PC-3 (cell line): Measurements from ENCODE around the gene GABRG3. TPM values are rescaled to one million over a fixed set of nuclear protein-coding genes. Genes with fewer than 3 reads are reported as not detected.

Source experiments
- ATAC-seq: fragments of 200-7000 bp; cut with Tn5 transposase; 2 replicates; pipeline ENCODE4 v1.9.1; 2020; ENCODE audit warnings: mild to moderate bottlenecking, moderate library complexity
- BruUV-seq: library from RNA; stranded (reverse); fragments of 400-500 nt; replicated peaks from 2 replicates; lab custom pipeline; 2021; lab: Mats Ljungman, UMichigan
- CTCF ChIA-PET: fragments of 300-600 bp; sonication (Branson Sonifier 250); formaldehyde crosslinking; loops from one replicate; lab custom pipeline; 2022; ENCODE audit warnings: antibody characterized with exemption; lab: Charles Lee
- POLR2A ChIA-PET: fragments of 300-600 bp; sonication (Branson Sonifier 250); formaldehyde crosslinking; loops from one replicate; lab custom pipeline; 2022; ENCODE audit warnings: antibody characterized with exemption; ENCODE audit not compliant: unreplicated experiment; lab: Charles Lee
- DNase-seq: peaks from one replicate; pipeline ENCODE4 v3.0.0-alpha.2; 2015
- H2AFZ ChIP-seq: fragments of 300-600 bp; sonication (generic); 2 replicates; pipeline ENCODE4 v1.6.0; 2016; ENCODE audit warnings: antibody characterized with exemption, low read length
- H3F3A ChIP-seq: fragments of 300-600 bp; sonication (generic); one replicate; pipeline ENCODE4 v1.6.0; 2017; ENCODE audit warnings: antibody characterized with exemption, low read length, control low read depth, mild to moderate bottlenecking; ENCODE audit not compliant: unreplicated experiment
- H3K27ac ChIP-seq: fragments of 300-600 bp; sonication (generic); 2 replicates; pipeline ENCODE4 v1.5.1; 2016; ENCODE audit warnings: mild to moderate bottlenecking, low read length
- H3K27me3 ChIP-seq: fragments of 300-600 bp; sonication (generic); 2 replicates; pipeline ENCODE4 v1.6.1; 2016; ENCODE audit warnings: low read length, mixed read lengths
- H3K36me3 ChIP-seq: fragments of 300-600 bp; sonication (generic); 2 replicates; pipeline ENCODE4 v1.6.1; 2016; ENCODE audit warnings: low read depth, mixed run types, low read length, mixed read lengths
- H3K4me1 ChIP-seq: fragments of 300-600 bp; sonication (generic); 2 replicates; pipeline ENCODE4 v1.5.1; 2016; ENCODE audit warnings: low read length; ENCODE audit not compliant: insufficient read depth
- H3K4me2 ChIP-seq: fragments of 300-600 bp; sonication (generic); 2 replicates; pipeline ENCODE4 v1.6.0; 2016; ENCODE audit warnings: low read length
- H3K4me3 ChIP-seq: fragments of 300-600 bp; sonication (generic); 2 replicates; pipeline ENCODE4 v1.5.1; 2016; ENCODE audit warnings: mild to moderate bottlenecking, low read length, mixed read lengths
- H3K79me2 ChIP-seq: fragments of 300-600 bp; sonication (generic); 2 replicates; pipeline ENCODE4 v1.6.1; 2017; ENCODE audit warnings: low read length, mixed read lengths
- H3K9ac ChIP-seq: fragments of 300-600 bp; sonication (generic); 2 replicates; pipeline ENCODE4 v1.6.0; 2016; ENCODE audit warnings: mild to moderate bottlenecking, low read length
- H3K9me2 ChIP-seq: fragments of 300-600 bp; sonication (generic); replicated peaks from 2 replicates; pipeline ENCODE4 v1.6.1; 2016; ENCODE audit warnings: mixed run types, low read length, mixed read lengths
- H3K9me3 ChIP-seq: fragments of 300-600 bp; sonication (generic); 2 replicates; pipeline ENCODE4 v1.6.1; 2016; ENCODE audit warnings: low read length, mixed read lengths
- H4K20me1 ChIP-seq: fragments of 300-600 bp; sonication (generic); 2 replicates; pipeline ENCODE4 v1.6.1; 2016; ENCODE audit warnings: low read length, mixed read lengths
- EZH2 ChIP-seq: fragments of 300-600 bp; sonication (generic); IDR thresholded peaks from one replicate; pipeline ENCODE4 v1.6.1; 2017; ENCODE audit warnings: antibody characterized with exemption, mild to moderate bottlenecking, low read length; ENCODE audit not compliant: unreplicated experiment
- EZH2phosphoT487 ChIP-seq: fragments of 300-600 bp; sonication (generic); IDR thresholded peaks from 2 replicates; pipeline ENCODE4 v1.6.1; 2018; ENCODE audit warnings: mild to moderate bottlenecking, antibody characterized with exemption, low read length, borderline replicate concordance
- intact Hi-C: fragments of 100-400 bp; cut with micrococcal nuclease; formaldehyde crosslinking; loops from 2 replicates; pipeline ENCODE4 v1.9.0; 2023
- total RNA-seq: library from RNA; depleted of rRNA; stranded (reverse); fragments of >200 nt; gene quantifications from 2 replicates; pipeline ENCODE4 v1.2.3, GENCODE V29; 2014
- TF ChIP-seq, protein P1 (sequence below): fragments of 300-600 bp; sonication (generic); conservative IDR thresholded peaks from 2 replicates; pipeline ENCODE4 v1.5.1; 2017; ENCODE audit warnings: antibody characterized with exemption, low read depth, mild to moderate bottlenecking, low read length

The GABRG3 gene
- total RNA-seq, 1 experiment from 2014 or later = 0.11 TPM

DNA sequence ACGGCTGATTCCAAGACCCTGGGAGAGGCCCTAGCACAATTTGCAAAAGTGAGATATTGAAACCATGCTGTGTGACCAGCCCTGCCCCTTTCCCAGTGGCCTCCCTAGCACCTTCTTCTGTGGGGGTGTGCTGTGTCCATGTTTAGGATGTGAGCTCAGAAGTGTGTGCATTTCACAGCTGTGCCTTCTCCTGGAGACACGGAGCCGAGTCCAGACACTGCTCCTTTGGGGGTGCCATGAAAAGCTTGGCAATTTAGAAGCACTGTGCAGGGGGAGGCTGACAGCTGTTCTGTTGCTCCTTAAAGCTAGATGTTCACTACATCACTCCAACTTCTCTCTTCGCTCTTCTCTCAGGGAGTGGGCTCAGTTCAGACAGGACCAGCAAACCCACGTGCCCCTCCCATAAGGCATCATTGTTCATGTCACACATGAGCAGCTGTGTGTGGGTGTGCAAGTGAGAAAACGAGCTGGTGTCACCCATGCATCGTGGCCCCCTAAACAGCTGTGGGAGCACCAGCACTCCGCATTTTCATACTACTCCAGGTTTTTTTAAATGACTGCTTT is 492.6 kb downstream of the GABRG3 start:
- no peak overlapping the region for H2AFZ ChIP-seq
- no peaks in the 10 kb centered on the region for H3K4me1 ChIP-seq
- no peak overlapping the region for H3K27ac ChIP-seq
- no peak overlapping the region for H3K9ac ChIP-seq
- H3K36me3 ChIP-seq = no peaks in the 10 kb centered on the region
- H3K9me3 ChIP-seq = peaks cover 14% of the 10 kb centered on the region
- intact Hi-C loops = no loop called here
- POLR2A ChIA-PET = no interaction called here
- BruUV-seq = no TSS peak
- TF ChIP-seq, protein P1, sequence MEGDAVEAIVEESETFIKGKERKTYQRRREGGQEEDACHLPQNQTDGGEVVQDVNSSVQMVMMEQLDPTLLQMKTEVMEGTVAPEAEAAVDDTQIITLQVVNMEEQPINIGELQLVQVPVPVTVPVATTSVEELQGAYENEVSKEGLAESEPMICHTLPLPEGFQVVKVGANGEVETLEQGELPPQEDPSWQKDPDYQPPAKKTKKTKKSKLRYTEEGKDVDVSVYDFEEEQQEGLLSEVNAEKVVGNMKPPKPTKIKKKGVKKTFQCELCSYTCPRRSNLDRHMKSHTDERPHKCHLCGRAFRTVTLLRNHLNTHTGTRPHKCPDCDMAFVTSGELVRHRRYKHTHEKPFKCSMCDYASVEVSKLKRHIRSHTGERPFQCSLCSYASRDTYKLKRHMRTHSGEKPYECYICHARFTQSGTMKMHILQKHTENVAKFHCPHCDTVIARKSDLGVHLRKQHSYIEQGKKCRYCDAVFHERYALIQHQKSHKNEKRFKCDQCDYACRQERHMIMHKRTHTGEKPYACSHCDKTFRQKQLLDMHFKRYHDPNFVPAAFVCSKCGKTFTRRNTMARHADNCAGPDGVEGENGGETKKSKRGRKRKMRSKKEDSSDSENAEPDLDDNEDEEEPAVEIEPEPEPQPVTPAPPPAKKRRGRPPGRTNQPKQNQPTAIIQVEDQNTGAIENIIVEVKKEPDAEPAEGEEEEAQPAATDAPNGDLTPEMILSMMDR = no peak
- TF ChIP-seq EZH2phosphoT487 (no peak), EZH2 (no peak)
- ATAC-seq (no peak), DNase-seq (no peak)
- CTCF ChIA-PET = no interaction called here
- no peaks in the 10 kb centered on the region for H3F3A ChIP-seq
- H4K20me1 ChIP-seq = no peaks in the 10 kb centered on the region
- no peak overlapping the region for H3K4me3 ChIP-seq
- no peaks in the 10 kb centered on the region for H3K79me2 ChIP-seq
- H3K27me3 ChIP-seq = no peaks in the 10 kb centered on the region
- H3K4me2 ChIP-seq = no peak overlapping the region
- H3K9me2 ChIP-seq = no peaks in the 10 kb centered on the region

DNA sequence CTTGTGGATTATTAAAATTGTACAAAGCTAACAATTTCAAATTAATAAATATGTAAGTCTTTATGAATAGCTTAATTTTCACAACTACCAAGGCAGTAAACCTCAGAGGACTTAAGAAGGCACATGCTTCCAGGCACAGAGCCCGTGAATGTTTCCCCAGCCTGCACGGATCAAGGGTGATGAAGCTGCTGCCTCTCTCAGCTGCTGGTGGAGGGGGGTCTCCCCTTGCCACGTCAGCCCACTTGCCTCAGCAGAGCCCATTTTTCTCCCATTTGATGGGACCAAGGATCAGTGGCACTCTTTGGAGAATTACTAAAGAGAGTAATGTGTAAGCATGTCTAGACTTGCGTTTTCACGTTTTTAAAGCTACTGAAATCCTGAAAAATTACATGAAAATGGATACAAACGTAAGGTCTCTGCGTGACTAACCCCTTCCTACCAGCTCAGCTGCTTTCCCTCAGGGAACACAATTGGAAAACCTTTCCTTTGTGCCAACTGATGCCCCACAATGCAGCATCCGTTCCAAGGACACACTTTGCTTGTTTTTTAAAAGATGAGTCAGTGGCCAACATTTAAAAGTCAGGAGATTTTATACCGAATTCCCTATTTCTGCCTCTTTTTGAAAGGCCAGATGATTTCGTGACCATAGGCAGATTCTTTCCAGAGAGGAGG is 494.1 kb downstream of the GABRG3 start:
- Histone ChIP-seq H3K27me3 (no peaks in the 10 kb centered on the region), H3K36me3 (no peaks in the 10 kb centered on the region), H4K20me1 (no peaks in the 10 kb centered on the region), H3K79me2 (no peaks in the 10 kb centered on the region), H3K9me3 (peaks cover 9% of the 10 kb centered on the region; the same call in 1 of the 2 replicates), H3K4me1 (no peaks in the 10 kb centered on the region), H3K4me2 (no peak overlapping the region), H3K9ac (no peak overlapping the region), H3K9me2 (no peaks in the 10 kb centered on the region), H3K27ac (no peak overlapping the region), H2AFZ (no peak overlapping the region), H3K4me3 (no peak overlapping the region), H3F3A (no peaks in the 10 kb centered on the region)
- TF ChIP-seq EZH2 (no peak), EZH2phosphoT487 (no peak)
- TF ChIP-seq, protein P1 = no peak
- ChIA-PET CTCF (no interaction called here), POLR2A (no interaction called here)
- ATAC-seq (no peak), DNase-seq (no peak)
- no TSS peak for BruUV-seq
- intact Hi-C loops = no loop called here

DNA sequence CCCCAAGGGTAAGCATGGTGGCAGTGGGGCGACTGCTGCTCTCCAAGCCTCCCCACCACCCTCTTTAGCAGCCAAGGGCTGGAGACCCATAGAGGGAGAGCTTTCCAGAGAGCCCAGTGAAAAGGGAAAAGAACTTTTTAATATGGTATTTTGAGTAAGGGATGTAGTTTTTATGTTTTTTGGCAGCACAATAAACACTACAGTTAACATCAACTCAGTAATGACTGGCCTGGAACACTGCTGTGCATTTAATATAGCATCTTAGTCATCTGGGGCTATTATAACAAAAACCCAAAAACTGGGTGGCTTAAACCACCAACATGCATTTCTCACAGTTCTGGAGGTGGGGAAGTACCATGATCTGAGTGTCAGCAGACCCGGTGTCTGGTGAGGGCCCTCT is 495.8 kb downstream of the GABRG3 start:
- CTCF ChIA-PET = no interaction called here
- intact Hi-C loops = no loop called here
- Histone ChIP-seq H3K27me3 (no peaks in the 10 kb centered on the region), H3F3A (no peaks in the 10 kb centered on the region), H3K36me3 (no peaks in the 10 kb centered on the region), H3K27ac (no peak overlapping the region), H3K9me3 (peaks cover 9% of the 10 kb centered on the region; the same call in 1 of the 2 replicates), H3K9ac (no peak overlapping the region), H3K79me2 (no peaks in the 10 kb centered on the region), H3K4me1 (no peaks in the 10 kb centered on the region), H2AFZ (no peak overlapping the region), H3K9me2 (no peaks in the 10 kb centered on the region), H4K20me1 (no peaks in the 10 kb centered on the region), H3K4me3 (no peak overlapping the region), H3K4me2 (no peak overlapping the region)
- DNase-seq (no peak), ATAC-seq (no peak)
- TF ChIP-seq EZH2 (no peak), EZH2phosphoT487 (no peak)
- TF ChIP-seq, protein P1 = no peak
- BruUV-seq = no TSS peak
- POLR2A ChIA-PET = no interaction called here
